Activated naive CD4-positive, alpha-beta T cell (primary cell): ENCODE data around the gene PRRC2A.

Experiments
- DNase-seq, 4 experiments: peaks; one replicate each; lab custom pipeline; 2025; lab: John Stamatoyannopoulos, UW

PRRC2A gene

DNA sequence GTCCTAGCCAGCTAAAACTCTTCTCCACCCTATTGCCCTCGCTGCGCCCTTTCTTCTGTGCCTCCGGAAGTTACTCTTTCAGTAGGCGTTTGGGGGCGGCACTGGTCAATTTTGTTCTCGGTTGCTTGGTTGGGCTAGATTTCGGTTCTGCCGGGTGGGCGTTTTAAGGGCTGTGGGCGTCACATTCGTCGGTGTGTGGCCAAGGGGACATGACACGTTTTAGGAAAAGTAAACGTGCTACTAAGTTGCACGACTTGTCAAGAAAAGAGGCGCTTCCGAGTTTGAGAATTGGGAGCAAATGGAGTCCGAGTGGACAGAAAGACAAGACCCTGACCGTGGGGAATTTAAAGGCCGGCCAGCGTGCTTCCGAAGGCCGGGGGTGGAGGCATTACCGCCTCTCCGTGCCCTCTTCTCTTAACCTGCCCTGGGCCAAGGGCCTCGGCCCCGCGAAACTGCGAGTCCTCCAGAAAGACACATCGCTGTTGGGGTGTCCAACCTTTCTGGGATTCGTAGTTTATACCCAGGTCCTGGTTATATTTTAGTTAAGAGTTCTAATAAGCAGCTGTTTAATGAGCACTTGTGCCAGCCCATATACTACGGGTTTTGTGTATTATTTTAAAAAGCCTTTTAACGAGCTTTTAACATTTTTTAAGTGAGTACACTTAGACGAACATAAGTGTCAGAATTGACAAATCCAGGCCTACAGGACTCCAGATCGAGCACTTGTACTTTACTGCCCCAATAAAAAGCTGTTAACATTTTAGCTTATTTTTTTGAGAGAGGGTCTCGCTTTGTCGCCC is 32.6 kb downstream of the PRRC2A start:
- DNase-seq = peak in 2 of 4 experiments; percentile 79 to 84

DNA sequence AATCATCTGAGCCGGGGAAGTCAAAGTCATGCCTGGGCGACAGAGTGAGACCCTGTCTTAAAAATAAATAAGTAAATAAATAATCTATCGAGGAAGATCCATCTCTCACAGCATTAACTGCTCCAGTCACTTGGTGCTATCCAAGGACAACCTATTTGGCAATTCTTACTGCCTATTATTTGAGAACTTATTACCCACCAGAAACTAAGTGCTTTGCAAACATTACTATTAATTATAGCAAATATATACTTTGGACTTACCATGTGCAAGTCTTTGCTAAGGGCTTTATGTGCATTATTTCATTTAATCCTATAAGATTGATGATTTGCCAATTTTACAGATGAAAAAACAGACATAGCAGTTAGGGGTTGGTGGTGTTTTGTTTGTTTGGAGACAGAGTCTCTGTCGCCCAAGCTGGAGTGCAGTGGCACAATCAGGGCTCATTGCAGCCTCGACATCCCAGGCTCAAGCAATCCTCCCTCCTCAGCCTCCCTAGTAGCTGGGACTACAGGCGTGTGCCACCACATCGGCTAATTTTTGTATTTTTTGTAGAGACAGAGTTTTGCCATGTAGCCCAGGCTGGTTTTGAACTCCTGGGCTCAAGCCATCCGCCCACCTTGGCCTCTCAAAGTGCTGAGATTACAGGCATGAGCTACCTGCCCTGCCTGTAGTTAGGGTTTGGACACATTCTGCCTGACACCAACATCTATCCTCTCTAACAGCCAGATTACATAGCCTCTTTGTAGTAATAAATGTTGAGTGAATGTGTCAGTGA is 34.2 kb downstream of the PRRC2A start:
- DNase-seq = no peak

GRCh38 chr6:31655349-31656237 is 35.1 kb downstream of the PRRC2A start, which contains the start of gene APOM:
Gene APOM, plus strand, starts transcription at chr6:31655894. Its CDS starts 73 bp downstream, at chr6:31655967.
- DNase-seq = no peak

DNA sequence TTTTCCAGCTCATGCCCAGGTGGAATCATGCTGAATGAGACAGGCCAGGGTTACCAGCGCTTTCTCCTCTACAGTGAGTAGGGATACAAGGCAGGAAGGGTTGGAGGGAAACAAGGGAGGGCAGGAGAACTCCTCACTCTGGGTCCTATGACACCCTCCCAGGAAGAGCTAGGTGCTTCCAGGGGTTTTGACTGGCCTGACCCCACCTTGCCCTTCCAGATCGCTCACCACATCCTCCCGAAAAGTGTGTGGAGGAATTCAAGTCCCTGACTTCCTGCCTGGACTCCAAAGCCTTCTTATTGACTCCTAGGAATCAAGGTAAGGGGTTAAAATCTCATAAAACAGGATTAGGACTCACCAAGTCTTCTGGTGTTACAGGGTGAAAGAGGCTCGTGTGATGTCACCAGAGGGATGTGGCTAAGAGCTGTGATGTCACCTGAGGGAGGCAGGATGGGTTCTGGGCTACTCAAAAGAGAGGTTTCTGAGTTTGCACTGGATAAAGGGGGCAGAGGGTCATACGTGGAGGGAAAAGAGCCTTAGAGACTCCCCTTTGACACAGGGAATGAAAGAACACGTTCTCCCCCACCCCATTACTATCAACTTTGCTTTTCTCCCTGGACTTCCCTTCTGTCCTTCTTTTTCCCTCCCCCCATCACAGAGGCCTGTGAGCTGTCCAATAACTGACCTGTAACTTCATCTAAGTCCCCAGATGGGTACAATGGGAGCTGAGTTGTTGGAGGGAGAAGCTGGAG is 37.1 kb downstream of the PRRC2A start:
- DNase-seq = no peak

DNA sequence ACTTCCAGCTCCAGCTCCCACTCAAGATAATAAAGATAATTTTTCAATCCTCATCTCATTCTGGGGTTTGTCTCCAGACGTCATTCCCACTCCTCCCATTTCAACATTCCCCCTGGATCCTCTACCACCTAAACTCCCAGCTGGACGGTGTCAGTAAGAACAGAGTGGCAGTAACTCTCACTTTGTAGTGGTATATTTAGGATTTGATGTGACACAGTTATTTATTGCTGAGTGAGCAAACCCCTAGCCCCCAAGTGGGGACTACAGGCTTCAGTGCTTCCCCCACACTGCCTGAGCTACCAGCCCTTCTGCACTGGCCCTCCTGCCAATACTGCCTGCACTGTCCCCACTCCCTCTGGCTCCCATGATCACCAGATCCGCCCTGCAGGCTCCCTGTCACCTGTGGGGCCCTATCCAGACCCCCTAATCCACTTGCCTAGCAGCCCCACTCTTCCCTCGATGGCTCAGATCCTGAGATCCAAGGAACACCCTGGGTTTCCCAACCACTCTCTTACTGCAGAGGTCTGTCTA is 37.7 kb downstream of the PRRC2A start:
- no peak for DNase-seq

DNA sequence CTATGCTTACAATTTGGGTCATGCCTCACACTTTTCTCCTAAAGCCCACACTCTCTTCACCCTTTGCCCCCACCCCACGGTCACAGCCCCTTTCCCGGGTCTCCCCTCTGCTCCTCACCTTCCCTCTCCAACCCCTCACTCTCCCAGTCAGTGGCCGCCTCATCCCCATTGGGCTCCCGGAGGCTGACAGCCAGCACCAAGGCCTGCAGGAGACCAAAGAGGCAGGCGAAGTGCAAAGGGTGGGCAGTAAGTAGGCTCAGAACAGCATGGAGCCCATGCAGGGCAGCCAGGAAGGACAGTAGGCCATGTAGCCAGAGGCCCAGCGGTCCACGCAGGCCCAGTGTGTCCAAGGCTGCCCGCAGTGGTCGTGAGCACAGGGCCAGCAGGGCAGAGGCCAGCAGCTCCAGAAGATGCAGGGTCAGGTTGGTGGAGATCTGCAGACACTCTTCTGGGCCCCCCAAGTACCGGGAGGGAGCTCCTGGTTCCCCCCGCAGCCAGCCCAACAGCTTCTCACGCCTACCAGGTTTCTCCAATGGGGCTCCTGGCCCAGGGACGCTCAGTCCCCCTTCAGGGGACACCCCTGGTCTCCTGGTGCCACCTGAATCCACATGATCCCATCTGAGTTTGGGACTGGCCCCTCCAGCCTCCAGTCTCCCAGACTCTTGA is 38.6 kb downstream of the PRRC2A start:
- DNase-seq = no peak

- no peak for DNase-seq
These were observed 39.3 kb downstream of the PRRC2A start for GRCh38 chr6:31659649-31660380.

- peak; percentile 13 to 64 (median 25) for DNase-seq
These were observed 40.1 kb downstream of the PRRC2A start, which contains the start of gene C6orf47 for GRCh38 chr6:31660381-31661261. Gene C6orf47, minus strand, starts transcription at chr6:31660778. Its CDS starts 831 bp downstream, at chr6:31659947.

GRCh38 chr6:31661262-31662123 is 41.0 kb downstream of the PRRC2A start:
- DNase-seq = no peak

DNA sequence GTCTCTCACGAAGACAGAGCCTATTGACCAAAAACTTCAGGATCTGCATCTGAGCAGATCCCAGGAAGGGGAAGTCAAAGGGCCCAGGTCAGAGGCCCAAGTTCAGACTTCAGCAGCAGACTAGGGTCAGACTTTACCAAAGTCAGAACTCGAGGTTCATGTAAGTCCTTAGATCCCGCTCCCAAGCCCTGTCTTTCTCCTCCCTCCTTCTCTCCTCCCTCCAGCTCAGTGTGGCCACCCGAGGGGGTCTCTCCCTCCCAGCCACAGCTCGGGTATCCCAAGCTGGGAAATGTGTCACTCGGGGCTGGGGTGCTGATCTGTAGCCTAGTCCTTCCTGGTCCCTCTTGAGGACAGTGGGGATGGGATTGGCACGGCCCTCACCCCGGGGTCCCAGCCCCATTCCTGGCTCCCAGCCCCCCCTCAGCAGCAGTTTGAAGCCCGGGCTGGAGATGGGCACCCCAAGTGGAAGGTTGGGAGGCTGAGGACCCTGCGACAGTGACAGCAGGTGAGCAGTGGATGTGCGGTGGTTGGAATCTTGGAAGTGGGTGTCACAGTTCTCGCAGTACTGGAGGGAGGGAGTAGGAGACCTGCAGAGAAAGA is 41.7 kb downstream of the PRRC2A start:
- no peak for DNase-seq

DNA sequence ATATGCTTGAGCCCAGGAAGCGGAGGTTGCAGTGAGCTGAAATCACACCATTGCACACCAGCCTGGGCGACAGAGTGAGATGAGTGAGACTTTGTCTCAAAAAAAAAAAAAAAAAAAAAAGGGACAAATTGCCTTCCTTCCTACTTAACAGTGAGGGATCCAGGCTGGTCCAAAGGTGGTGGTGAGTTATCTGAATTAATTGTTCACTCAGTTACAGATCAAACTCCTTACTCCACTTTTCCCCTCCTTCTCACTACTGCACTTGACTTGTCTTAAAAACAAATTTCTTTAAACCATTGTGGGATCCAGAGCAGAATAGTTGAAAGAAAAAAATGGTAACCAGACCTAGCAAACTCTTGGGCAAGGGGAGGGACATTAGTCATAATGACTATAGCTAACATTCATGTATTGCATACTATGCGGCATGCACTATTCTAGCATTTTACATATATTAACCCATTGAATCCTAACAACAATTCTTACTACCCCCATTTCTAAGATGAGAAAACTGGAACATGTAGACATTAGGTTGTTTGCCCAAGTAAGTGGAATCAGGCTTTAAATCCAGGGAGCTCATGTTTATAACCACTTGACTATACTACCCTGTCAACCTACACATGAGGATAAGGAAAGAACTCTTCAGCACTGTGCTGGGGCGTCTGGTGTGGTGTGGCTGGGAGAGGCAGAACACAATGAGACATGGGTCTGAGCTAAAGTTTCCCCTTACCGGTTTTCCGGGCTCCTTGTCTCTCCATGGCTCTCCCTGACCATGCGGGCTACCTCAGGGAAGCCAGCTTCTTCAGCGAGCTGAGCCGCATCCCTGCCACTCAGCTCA is 42.8 kb downstream of the PRRC2A start:
- DNase-seq = no peak

- no peak for DNase-seq
These were observed 43.7 kb downstream of the PRRC2A start for GRCh38 chr6:31663961-31664789.

GRCh38 chr6:31664790-31665500 is 44.4 kb downstream of the PRRC2A start, which contains the start of gene GPANK1:
Gene GPANK1, minus strand, starts transcription at chr6:31664997. Its CDS starts 519 bp downstream, at chr6:31664478.
- DNase-seq = peak; percentile 64 to 82 (median 78)

DNA sequence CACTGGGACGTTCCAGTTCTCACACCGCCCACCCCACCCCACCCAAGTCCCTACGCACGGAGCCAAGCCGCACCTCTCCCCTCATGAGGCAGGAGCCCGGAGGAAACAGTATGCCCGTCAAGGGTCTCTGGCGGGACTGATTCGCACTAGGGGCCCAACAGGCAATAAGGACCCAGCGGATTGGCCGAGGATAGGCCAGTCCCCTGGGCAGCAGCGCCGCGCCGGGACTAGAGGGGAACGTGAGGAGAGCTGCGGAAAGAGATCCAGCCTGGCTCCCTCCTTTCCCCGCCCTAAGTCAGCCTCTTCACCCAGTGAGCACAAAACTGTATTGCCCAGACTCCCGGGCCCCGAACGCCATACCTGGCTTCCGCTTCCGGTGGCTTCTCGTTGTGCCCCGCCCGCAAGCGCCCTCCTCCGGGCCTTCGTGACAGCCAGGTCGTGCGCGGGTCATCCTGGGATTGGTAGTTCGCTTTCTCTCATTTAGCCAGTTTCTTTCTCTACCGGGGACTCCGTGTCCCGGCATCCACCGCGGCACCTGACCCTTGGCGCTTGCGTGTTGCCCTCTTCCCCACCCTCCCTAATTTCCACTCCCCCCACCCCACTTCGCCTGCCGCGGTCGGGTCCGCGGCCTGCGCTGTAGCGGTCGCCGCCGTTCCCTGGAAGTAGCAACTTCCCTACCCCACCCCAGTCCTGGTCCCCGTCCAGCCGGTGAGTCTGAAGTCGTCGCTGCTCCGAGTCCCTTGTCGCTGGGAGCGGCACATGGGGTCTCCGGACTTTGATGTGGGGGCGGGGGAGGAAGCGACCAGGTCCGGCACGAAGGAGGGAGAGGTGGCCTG is 45.2 kb downstream of the PRRC2A start, which contains the start of gene CSNK2B:
TSS of gene CSNK2B (plus strand) at position 580 of the 836 bp plus-strand sequence. CDS start 752 bp downstream, outside the sequence.
- peak; percentile 93 to 97 (median 94) for DNase-seq
